ENCODE measurements around the gene EIF4E3. TPM values are rescaled to one million over a fixed set of nuclear protein-coding genes. Genes with fewer than 3 reads are reported as not detected.

The EIF4E3 gene
- polyA plus RNA-seq, 6 donors from 2014 or later, result 2.1 to 5.1 (median 3.1) TPM

GRCh38 chr3:71694358-71694999, 30.7 kb downstream of the EIF4E3 start:
- no peak overlapping the region for H3K27ac Mint-ChIP-seq
- no peaks in the 10 kb centered on the region for H3K4me1 Mint-ChIP-seq
- no peaks in the 10 kb centered on the region for H3K9me3 Mint-ChIP-seq
- no peak for DNase-seq
- no peak overlapping the region for H3K4me3 Mint-ChIP-seq
- H3K36me3 Mint-ChIP-seq, result peaks cover 15 to 16% of the 10 kb centered on the region in 2 donors
- no peaks in the 10 kb centered on the region for H3K27me3 Mint-ChIP-seq
- no peak for ATAC-seq (ENCODE audit: low read depth in 2 of 2)

DNA sequence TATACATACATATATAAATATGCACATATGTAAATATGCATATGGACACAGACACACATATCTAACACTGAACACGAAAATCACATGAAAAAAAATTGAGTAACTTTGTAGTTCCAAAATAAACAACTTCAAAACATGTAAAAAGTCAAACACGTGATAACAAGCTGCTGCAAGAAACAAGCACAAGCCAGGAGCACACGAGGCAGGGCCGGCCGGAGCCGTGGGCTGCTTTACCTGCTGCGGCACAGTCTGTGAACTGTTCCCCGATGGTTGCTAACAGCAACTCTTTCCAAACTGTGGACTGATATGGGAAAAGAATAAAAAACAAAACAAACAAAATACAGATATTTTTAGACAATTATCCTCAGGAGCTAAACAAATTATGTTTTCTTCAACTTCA, 31.6 kb downstream of the EIF4E3 start:
- peaks cover 12 to 15% of the 10 kb centered on the region in 2 donors for H3K36me3 Mint-ChIP-seq
- no peaks in the 10 kb centered on the region for H3K4me1 Mint-ChIP-seq
- H3K4me3 Mint-ChIP-seq, result no peak overlapping the region
- ATAC-seq (ENCODE audit: low read depth in 2 of 2) (no peak), DNase-seq (no peak)
- no peaks in the 10 kb centered on the region for H3K27me3 Mint-ChIP-seq
- no peak overlapping the region for H3K27ac Mint-ChIP-seq
- no peaks in the 10 kb centered on the region for H3K9me3 Mint-ChIP-seq

- Mint-ChIP-seq H3K27me3 (no peaks in the 10 kb centered on the region), H3K9me3 (no peaks in the 10 kb centered on the region), H3K27ac (no peak overlapping the region), H3K4me3 (no peak overlapping the region), H3K4me1 (no peaks in the 10 kb centered on the region), H3K36me3 (peaks cover 0 to 8% of the 10 kb centered on the region in 2 donors)
- DNase-seq (no peak), ATAC-seq (ENCODE audit: low read depth in 2 of 2) (no peak)
These were observed 33.1 kb downstream of the EIF4E3 start for GRCh38 chr3:71692139-71692538.

- Mint-ChIP-seq H3K36me3 (peaks cover 0 to 8% of the 10 kb centered on the region in 2 donors), H3K4me1 (no peaks in the 10 kb centered on the region), H3K27me3 (no peaks in the 10 kb centered on the region), H3K9me3 (peaks cover 0 to 3% (median 0%) of the 10 kb centered on the region in 7 donors), H3K4me3 (no peak overlapping the region), H3K27ac (no peak overlapping the region)
- DNase-seq (no peak), ATAC-seq (ENCODE audit: low read depth in 2 of 2) (no peak)
These were observed 34.8 kb downstream of the EIF4E3 start for GRCh38 chr3:71690341-71690841.

- ATAC-seq (ENCODE audit: low read depth in 2 of 2) (no peak), DNase-seq (no peak)
- no peaks in the 10 kb centered on the region for H3K4me1 Mint-ChIP-seq
- H3K9me3 Mint-ChIP-seq, result peaks cover 0 to 3% (median 0%) of the 10 kb centered on the region in 7 donors
- H3K27ac Mint-ChIP-seq, result no peak overlapping the region
- peaks cover 0 to 8% of the 10 kb centered on the region in 2 donors for H3K36me3 Mint-ChIP-seq
- no peak overlapping the region for H3K4me3 Mint-ChIP-seq
- H3K27me3 Mint-ChIP-seq, result no peaks in the 10 kb centered on the region
These were observed 35.9 kb downstream of the EIF4E3 start for GRCh38 chr3:71689291-71689690.

- Mint-ChIP-seq H3K36me3 (peaks cover 0 to 8% of the 10 kb centered on the region in 2 donors), H3K27me3 (no peaks in the 10 kb centered on the region), H3K4me1 (no peaks in the 10 kb centered on the region), H3K9me3 (peaks cover 0 to 3% (median 0%) of the 10 kb centered on the region in 7 donors), H3K4me3 (no peak overlapping the region), H3K27ac (no peak overlapping the region)
- ATAC-seq (ENCODE audit: low read depth in 2 of 2) (no peak), DNase-seq (no peak)
These were observed 37.1 kb downstream of the EIF4E3 start for GRCh38 chr3:71688121-71688520.

DNA sequence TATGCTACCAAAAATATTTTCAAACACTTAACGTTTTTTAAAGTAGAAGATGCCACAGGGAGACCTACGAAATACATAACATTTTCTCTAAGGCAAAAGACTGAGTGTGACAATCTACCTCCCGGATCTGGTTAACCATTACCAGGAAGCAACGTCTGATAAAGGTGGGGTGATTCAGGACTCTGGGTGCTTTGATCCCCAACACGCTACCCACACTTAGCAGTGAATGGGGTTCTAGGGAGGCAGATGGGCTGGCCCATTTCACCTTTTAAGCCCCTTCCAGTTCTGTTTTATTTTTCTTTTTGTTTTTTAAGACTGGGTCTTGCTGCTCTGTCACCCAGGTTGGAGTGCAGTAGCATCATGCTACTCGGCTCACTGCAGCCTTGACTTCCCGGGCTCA, 39.5 kb downstream of the EIF4E3 start:
- no peak overlapping the region for H3K27ac Mint-ChIP-seq
- H3K4me3 Mint-ChIP-seq, result no peak overlapping the region
- peaks cover 0 to 3% (median 0%) of the 10 kb centered on the region in 7 donors for H3K9me3 Mint-ChIP-seq
- peaks cover 0 to 8% of the 10 kb centered on the region in 2 donors for H3K36me3 Mint-ChIP-seq
- DNase-seq, result no peak
- H3K4me1 Mint-ChIP-seq, result no peaks in the 10 kb centered on the region
- no peak for ATAC-seq (ENCODE audit: low read depth in 2 of 2)
- H3K27me3 Mint-ChIP-seq, result no peaks in the 10 kb centered on the region

- DNase-seq (no peak), ATAC-seq (ENCODE audit: low read depth in 2 of 2) (no peak)
- Mint-ChIP-seq H3K9me3 (peaks cover 0 to 3% (median 0%) of the 10 kb centered on the region in 7 donors), H3K36me3 (peaks cover 0 to 3% of the 10 kb centered on the region in 2 donors), H3K27me3 (no peaks in the 10 kb centered on the region), H3K4me3 (no peak overlapping the region), H3K4me1 (no peaks in the 10 kb centered on the region), H3K27ac (no peak overlapping the region)
These were observed 40.3 kb downstream of the EIF4E3 start for GRCh38 chr3:71684757-71685386.

DNA sequence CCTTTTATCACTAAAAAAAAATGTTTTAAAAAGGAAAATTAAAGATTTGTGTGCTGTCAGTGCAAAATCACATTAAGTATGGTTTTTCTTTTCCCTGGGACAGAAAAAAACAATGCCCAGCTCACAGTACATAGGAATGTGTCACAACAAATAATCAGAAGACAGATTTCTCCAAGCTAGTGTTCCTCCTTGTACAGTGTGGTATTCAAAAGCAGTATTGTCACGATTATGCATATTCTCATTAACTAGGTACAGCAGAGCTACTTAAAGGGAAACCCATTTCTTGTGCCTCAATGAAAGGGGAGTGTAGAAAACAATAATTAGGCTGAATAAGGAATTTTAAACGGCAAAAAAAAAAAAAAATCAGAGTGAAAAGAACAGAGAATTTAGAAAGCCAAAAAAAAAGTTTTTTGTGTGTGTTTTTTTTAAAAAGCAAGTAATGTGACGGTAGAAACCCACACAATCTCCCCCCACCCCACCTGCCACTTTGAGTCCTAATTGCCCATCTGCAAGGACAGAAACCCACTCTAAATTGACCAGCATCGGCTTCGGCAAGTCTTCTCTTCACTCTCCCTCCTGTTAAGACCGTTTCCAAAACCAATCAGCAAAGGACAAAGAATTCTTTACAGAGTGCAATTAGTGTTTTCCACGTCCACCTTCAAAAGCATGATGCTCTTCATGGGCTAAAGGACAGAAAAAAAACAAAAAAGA, 41.0 kb downstream of the EIF4E3 start:
- Mint-ChIP-seq H3K27me3 (no peaks in the 10 kb centered on the region), H3K36me3 (no peaks in the 10 kb centered on the region), H3K4me1 (no peaks in the 10 kb centered on the region), H3K4me3 (no peak overlapping the region), H3K27ac (no peak overlapping the region), H3K9me3 (peaks cover 0 to 3% (median 0%) of the 10 kb centered on the region in 7 donors)
- no peak for ATAC-seq (ENCODE audit: low read depth in 2 of 2)
- DNase-seq, result no peak

GRCh38 chr3:71681224-71681668, 44.0 kb downstream of the EIF4E3 start:
- Mint-ChIP-seq H3K36me3 (no peaks in the 10 kb centered on the region), H3K4me3 (no peak overlapping the region), H3K4me1 (no peaks in the 10 kb centered on the region), H3K27ac (no peak overlapping the region), H3K27me3 (no peaks in the 10 kb centered on the region), H3K9me3 (no peaks in the 10 kb centered on the region)
- ATAC-seq (ENCODE audit: low read depth in 2 of 2) (no peak), DNase-seq (peak; percentile 6)

DNA sequence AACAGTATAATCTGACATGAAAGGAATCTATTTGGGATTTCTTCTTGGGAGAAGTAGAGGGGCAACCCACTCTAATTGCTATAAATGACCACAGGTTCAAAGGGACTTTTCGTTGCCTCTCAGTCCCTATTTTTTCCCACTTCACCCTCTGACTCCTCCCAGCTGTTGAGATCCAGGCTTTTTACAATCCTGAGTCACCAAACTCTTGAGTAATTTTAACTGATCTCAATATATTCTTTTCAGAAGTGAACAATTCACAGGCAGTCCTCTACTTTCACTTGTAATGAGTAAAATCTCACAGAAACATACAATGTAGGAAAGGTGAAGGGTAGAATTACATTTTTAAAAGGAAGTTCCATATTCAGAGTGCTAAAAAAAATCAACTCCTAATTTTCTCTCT, 44.6 kb downstream of the EIF4E3 start:
- Mint-ChIP-seq H3K36me3 (no peaks in the 10 kb centered on the region), H3K27ac (no peak overlapping the region), H3K4me3 (no peak overlapping the region)

DNA sequence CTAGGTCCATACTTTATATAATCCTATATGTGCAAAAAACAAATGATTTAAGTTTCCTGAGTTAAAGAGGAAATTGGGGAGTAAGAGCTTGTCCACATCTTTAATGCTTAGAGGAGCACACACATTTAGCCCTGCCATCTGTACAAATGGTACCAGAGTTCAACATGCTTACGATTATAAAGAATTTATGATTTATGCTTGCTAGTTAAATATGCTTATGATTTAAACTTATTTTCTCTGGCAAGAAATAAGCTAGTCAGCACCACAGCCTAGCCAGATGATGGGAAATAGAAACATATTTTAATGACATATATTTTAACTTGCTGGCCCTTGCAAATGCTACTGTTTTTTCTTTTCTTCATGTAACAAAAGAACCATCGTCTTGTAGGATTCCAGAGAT, 48.3 kb downstream of the EIF4E3 start:
- DNase-seq (no peak), ATAC-seq (ENCODE audit: low read depth in 2 of 2) (no peak)
- Mint-ChIP-seq H3K4me3 (no peak overlapping the region), H3K27me3 (no peaks in the 10 kb centered on the region), H3K27ac (no peak overlapping the region), H3K9me3 (no peaks in the 10 kb centered on the region), H3K36me3 (no peaks in the 10 kb centered on the region), H3K4me1 (no peaks in the 10 kb centered on the region)

More for the DNA sequence above, 44.6 kb downstream of the EIF4E3 start:
- no peaks in the 10 kb centered on the region for H3K27me3 Mint-ChIP-seq
- DNase-seq (no peak), ATAC-seq (ENCODE audit: low read depth in 2 of 2) (no peak)
- no peaks in the 10 kb centered on the region for H3K4me1 Mint-ChIP-seq
- H3K9me3 Mint-ChIP-seq, result no peaks in the 10 kb centered on the region

GRCh38 chr3:71673486-71673885, 51.7 kb downstream of the EIF4E3 start:
- H3K27ac Mint-ChIP-seq, result no peak overlapping the region
- DNase-seq, result no peak
- no peak overlapping the region for H3K4me3 Mint-ChIP-seq
- no peaks in the 10 kb centered on the region for H3K36me3 Mint-ChIP-seq
- no peaks in the 10 kb centered on the region for H3K4me1 Mint-ChIP-seq
- H3K27me3 Mint-ChIP-seq, result no peaks in the 10 kb centered on the region
- H3K9me3 Mint-ChIP-seq, result peaks cover 0 to under 1% (median 0%) of the 10 kb centered on the region in 7 donors
- ATAC-seq (ENCODE audit: low read depth in 2 of 2), result no peak

DNA sequence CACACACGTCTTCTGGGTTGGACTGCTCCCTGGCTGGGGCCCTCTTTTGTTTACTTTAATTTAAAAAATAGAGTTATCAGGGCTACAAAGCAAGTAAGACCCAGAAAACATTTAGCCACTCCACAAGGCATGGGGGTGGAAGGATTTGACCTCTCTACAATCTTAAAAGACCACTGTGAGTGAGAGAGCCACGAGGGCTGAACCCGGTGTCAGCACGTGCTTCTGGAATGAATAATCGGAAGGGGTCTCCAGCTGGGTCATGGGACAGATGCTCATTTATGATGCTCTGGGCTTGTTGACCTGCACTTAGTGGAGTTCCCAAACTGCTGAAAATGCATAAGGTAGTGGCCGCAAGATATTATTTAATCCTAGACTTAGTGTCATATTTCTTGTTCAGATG, 52.4 kb downstream of the EIF4E3 start:
- Mint-ChIP-seq H3K36me3 (no peaks in the 10 kb centered on the region), H3K27ac (no peak overlapping the region), H3K4me3 (no peak overlapping the region), H3K9me3 (peaks cover 0 to 4% (median 0%) of the 10 kb centered on the region in 7 donors), H3K27me3 (no peaks in the 10 kb centered on the region), H3K4me1 (no peaks in the 10 kb centered on the region)
- ATAC-seq (ENCODE audit: low read depth in 2 of 2) (no peak), DNase-seq (no peak)

Data from naive B cell (primary cell).